Glutamatergic neuron (in vitro differentiated cells): ENCODE results near the gene MAST2. TPM values are rescaled to one million over a fixed set of nuclear protein-coding genes. Genes with fewer than 3 reads are reported as not detected.
"Not testable (repeated sequence)": the region's sequence is repeated elsewhere in the genome, so short reads cannot be mapped to it uniquely, and the experiment has no call there.

Experiments used
- DNase-seq: peaks from one replicate; pipeline ENCODE4 v3.0.0; 2022
- H3K27ac Mint-ChIP-seq: one replicate; pipeline ENCODE4 v1.8.0; 2020; ENCODE audit warnings: mild to moderate bottlenecking, mixed read lengths, inconsistent platforms; ENCODE audit not compliant: unreplicated experiment
- H3K27me3 Mint-ChIP-seq: one replicate; pipeline ENCODE4 v1.8.0; 2020; ENCODE audit warnings: mild to moderate bottlenecking, moderate library complexity, mixed read lengths, inconsistent platforms; ENCODE audit not compliant: unreplicated experiment
- H3K36me3 Mint-ChIP-seq: one replicate; pipeline ENCODE4 v1.8.0; 2020; ENCODE audit warnings: mild to moderate bottlenecking, mixed read lengths, inconsistent platforms; ENCODE audit not compliant: unreplicated experiment
- H3K4me1 Mint-ChIP-seq: one replicate; pipeline ENCODE4 v1.8.0; 2020; ENCODE audit warnings: mild to moderate bottlenecking, low read depth, mixed read lengths, inconsistent platforms; ENCODE audit not compliant: unreplicated experiment
- H3K4me3 Mint-ChIP-seq: one replicate; pipeline ENCODE4 v1.8.0; 2020; ENCODE audit warnings: mild to moderate bottlenecking, mixed read lengths, inconsistent platforms; ENCODE audit not compliant: unreplicated experiment
- H3K9me3 Mint-ChIP-seq: one replicate; pipeline ENCODE4 v1.8.0; 2020; ENCODE audit warnings: mild to moderate bottlenecking, moderate library complexity, mixed read lengths, inconsistent platforms; ENCODE audit not compliant: unreplicated experiment
- total RNA-seq: library from RNA; stranded (reverse); fragmentation: NEBNext Ultra II Directional; extraction: Animal tissue kit (Norgen Biotek cat#: 25700); gene quantifications from one replicate; pipeline ENCODE4 v1.2.1, GENCODE V29; 2021; ENCODE audit not compliant: unreplicated experiment
- TF ChIP-seq, protein P1 (sequence below): fragments of 200-600 bp; sonication (generic); IDR thresholded peaks from one replicate; pipeline ENCODE4 v1.5.0; 2021; ENCODE audit not compliant: partially characterized antibody, unreplicated experiment

The MAST2 gene
- total RNA-seq, 1 donor from 2014 or later, result 95.1 TPM

DNA sequence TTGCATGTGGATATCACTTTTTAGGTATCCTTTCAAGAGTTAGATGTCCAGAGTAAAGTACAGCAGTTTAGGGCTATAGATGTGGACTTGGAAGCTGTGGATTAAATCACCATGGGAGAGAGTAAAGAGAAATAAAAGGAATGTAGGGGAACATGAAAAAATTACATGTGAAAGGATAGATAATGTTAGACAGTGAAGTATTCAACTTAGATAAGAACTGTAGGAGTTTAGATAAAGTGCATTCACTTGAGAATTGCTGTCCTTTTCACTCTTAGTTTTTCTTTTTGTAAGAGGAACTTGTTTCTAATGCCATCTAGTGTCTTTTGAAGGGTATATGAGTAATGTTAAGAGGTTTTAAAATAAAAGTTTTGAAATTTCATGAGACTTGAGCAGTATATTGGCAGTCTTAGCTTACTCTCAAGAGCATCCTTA lies 40.1 kb downstream of the MAST2 start:
- H3K4me1 Mint-ChIP-seq, result peaks cover 6% of the 10 kb centered on the region
- TF ChIP-seq, protein P1, sequence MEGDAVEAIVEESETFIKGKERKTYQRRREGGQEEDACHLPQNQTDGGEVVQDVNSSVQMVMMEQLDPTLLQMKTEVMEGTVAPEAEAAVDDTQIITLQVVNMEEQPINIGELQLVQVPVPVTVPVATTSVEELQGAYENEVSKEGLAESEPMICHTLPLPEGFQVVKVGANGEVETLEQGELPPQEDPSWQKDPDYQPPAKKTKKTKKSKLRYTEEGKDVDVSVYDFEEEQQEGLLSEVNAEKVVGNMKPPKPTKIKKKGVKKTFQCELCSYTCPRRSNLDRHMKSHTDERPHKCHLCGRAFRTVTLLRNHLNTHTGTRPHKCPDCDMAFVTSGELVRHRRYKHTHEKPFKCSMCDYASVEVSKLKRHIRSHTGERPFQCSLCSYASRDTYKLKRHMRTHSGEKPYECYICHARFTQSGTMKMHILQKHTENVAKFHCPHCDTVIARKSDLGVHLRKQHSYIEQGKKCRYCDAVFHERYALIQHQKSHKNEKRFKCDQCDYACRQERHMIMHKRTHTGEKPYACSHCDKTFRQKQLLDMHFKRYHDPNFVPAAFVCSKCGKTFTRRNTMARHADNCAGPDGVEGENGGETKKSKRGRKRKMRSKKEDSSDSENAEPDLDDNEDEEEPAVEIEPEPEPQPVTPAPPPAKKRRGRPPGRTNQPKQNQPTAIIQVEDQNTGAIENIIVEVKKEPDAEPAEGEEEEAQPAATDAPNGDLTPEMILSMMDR, result no peak
- H3K27me3 Mint-ChIP-seq, result no peaks in the 10 kb centered on the region
- H3K9me3 Mint-ChIP-seq, result no peaks in the 10 kb centered on the region
- no peak overlapping the region for H3K27ac Mint-ChIP-seq
- H3K36me3 Mint-ChIP-seq, result no peaks in the 10 kb centered on the region
- DNase-seq, result no peak
- no peak overlapping the region for H3K4me3 Mint-ChIP-seq

DNA sequence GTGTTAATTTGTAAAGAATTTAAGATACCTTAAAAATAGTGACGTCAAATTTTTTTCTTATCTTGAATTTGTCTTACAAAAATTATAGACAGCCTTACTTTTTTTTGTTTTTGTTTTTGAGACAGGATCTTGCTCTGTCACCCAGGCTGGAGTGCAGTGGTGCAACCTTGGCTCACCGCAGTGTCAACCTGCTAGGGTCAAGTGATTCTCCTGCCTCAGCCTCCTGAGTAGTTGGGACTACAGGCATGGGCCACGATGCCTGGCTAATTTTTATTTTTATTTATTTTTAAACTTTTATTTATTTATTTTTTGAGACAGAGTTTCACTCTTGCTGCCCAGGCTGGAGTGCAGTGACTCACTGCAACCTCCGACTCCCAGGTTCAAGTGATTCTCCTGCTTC lies 40.6 kb downstream of the MAST2 start:
- not testable (repeated sequence) for H3K27ac Mint-ChIP-seq, H3K4me3 Mint-ChIP-seq, DNase-seq, H3K36me3 Mint-ChIP-seq, H3K4me1 Mint-ChIP-seq, H3K9me3 Mint-ChIP-seq, H3K27me3 Mint-ChIP-seq

DNA sequence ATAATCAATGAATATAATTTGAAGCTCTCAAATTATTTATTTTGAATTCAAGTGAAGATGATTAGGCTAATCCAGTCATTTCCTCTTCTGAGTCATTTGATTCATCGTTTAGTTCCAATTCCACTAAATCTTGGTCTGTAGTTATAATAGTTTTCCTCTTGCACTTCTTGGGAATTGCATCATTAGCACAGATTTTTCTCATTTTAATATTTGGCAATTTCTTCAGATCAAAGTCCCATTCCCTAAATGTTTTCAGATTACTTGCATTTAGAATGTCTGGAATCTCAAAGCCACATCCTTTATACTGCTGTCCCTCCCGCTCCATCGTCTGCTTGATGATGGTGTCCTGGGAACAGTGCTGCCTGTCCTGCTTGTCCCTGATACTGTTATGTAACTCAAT lies 43.5 kb downstream of the MAST2 start:
- TF ChIP-seq, protein P1, result no peak
- Mint-ChIP-seq H3K4me1 (peaks cover 6% of the 10 kb centered on the region), H3K9me3 (no peaks in the 10 kb centered on the region), H3K36me3 (peaks cover 15% of the 10 kb centered on the region), H3K27ac (no peak overlapping the region), H3K27me3 (no peaks in the 10 kb centered on the region), H3K4me3 (no peak overlapping the region)
- no peak for DNase-seq

DNA sequence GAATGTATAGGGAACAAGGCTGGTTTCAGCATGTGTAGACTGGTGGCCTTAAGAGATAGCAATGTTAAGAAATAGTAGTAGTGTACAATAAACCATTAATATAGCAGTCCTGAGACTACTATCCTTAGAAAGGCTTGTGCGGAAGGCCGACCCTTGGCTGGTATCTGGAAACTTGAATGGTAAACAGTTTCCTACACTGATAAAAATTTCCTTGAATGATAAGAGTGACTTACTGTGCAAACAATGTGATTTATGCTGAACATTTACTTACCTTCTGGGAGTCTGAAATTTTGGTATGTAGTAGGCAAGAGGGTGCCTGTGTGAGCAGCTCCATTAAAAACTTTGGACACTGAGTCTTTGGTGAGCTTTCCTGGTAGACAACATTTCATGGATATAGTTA lies 44.7 kb downstream of the MAST2 start:
- no peak overlapping the region for H3K27ac Mint-ChIP-seq
- H3K36me3 Mint-ChIP-seq, result peaks cover 15% of the 10 kb centered on the region
- no peaks in the 10 kb centered on the region for H3K9me3 Mint-ChIP-seq
- H3K4me3 Mint-ChIP-seq, result no peak overlapping the region
- no peaks in the 10 kb centered on the region for H3K27me3 Mint-ChIP-seq
- peaks cover 6% of the 10 kb centered on the region for H3K4me1 Mint-ChIP-seq
- TF ChIP-seq, protein P1, result no peak
- DNase-seq, result no peak

DNA sequence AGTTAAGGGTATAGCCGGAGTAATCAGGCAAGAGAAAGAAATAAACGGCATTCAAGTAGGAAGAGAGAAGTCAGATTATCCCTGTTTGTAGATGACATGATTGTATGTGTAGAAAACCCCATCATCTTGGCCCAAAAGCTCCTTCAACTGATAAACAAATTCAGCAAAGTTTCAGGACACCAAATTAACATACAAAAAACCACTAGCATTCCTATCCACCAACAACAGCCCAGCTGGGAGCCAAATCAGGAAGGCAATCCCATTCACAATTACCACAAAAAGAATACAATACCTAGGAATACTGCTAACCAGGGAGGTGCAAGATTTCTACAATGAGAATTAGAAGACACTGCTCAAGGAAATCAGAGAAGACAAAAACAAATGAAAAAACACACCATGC lies 45.3 kb downstream of the MAST2 start:
- Mint-ChIP-seq H3K4me3 (no peak overlapping the region), H3K36me3 (peaks cover 15% of the 10 kb centered on the region), H3K27me3 (no peaks in the 10 kb centered on the region), H3K4me1 (peaks cover 6% of the 10 kb centered on the region), H3K9me3 (no peaks in the 10 kb centered on the region), H3K27ac (no peak overlapping the region)
- no peak for DNase-seq
- TF ChIP-seq, protein P1, result no peak

DNA sequence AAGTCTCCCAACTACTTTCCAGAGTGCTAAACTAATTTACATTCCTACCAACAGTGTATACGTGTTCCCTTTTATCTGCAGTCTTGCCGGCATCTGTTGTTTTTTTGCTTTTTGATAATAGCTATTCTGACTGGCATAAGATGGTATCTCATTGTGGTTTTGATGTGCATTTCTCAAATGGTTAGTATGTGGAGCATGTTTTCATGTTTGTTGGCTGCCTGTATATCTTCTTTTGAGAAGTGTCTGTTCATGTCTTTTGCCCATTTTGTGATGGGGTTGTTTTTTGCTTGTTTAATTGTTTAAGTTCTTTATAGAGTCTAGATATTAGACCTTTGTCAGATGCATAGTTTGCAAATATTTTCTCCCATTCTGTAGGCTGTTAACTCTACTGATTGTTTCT lies 46.6 kb downstream of the MAST2 start:
- no peak overlapping the region for H3K4me3 Mint-ChIP-seq
- H3K27me3 Mint-ChIP-seq, result no peaks in the 10 kb centered on the region
- H3K27ac Mint-ChIP-seq, result no peak overlapping the region
- DNase-seq, result no peak
- TF ChIP-seq, protein P1, result no peak
- peaks cover 6% of the 10 kb centered on the region for H3K4me1 Mint-ChIP-seq
- peaks cover 15% of the 10 kb centered on the region for H3K36me3 Mint-ChIP-seq
- no peaks in the 10 kb centered on the region for H3K9me3 Mint-ChIP-seq
